K562 (cell line): Measurements from ENCODE around the gene IDI1. TPM values are rescaled to one million over a fixed set of nuclear protein-coding genes. Genes with fewer than 3 reads are reported as not detected.

Experiments
- CBX1 ChIP-seq: sonication (generic); IDR thresholded peaks from 2 replicates; pipeline ENCODE4 v1.6.1; 2016; ENCODE audit warnings: antibody characterized with exemption, low read depth, mild to moderate bottlenecking
- GTF2E2 ChIP-seq: fragments of 200-800 bp; sonication (Bioruptor generic); IDR thresholded peaks from 2 replicates; pipeline ENCODE4 v1.6.1; 2016; ENCODE audit warnings: missing genetic modification characterization, missing compliant biosample characterization
- HMGN3 ChIP-seq: IDR thresholded peaks from 2 replicates; pipeline ENCODE4 v1.6.1; 2011; ENCODE audit warnings: borderline replicate concordance, low read depth, mild to moderate bottlenecking, mixed read lengths, low read length; ENCODE audit not compliant: insufficient read length; ENCODE audit errors: extremely low read depth
- HNRNPK ChIP-seq: fragments of 200-400 bp; formaldehyde crosslinking; IDR thresholded peaks from one replicate; pipeline ENCODE4 v1.6.1; 2018; ENCODE audit warnings: mild to moderate bottlenecking, low read depth, low read length; ENCODE audit not compliant: poor library complexity, severe bottlenecking
- ILF3 ChIP-seq: fragments of 450-650 bp; IDR thresholded peaks from 2 replicates; pipeline ENCODE4 v1.6.1; 2018; ENCODE audit warnings: antibody characterized with exemption, mild to moderate bottlenecking, moderate library complexity, borderline replicate concordance
- LCOR ChIP-seq: sonication (generic); formaldehyde crosslinking; IDR thresholded peaks from 2 replicates; pipeline ENCODE4 v1.8.0; 2022; ENCODE audit warnings: mild to moderate bottlenecking, missing genetic modification reagents
- PHF20 ChIP-seq: fragments of 450-650 bp; IDR thresholded peaks from 2 replicates; pipeline ENCODE4 v1.6.1; 2018; ENCODE audit not compliant: partially characterized antibody
- POLR2A ChIP-seq: fragments of 450-650 bp; conservative IDR thresholded peaks from 2 replicates; pipeline ENCODE4 v1.6.1; 2016
- SAP30 ChIP-seq: fragments of 200-600 bp; sonication (generic); IDR thresholded peaks from 2 replicates; pipeline ENCODE4 v1.6.1; 2012; ENCODE audit warnings: borderline replicate concordance, low read depth, mild to moderate bottlenecking, moderate library complexity, low read length, control low read depth, inconsistent platforms; ENCODE audit not compliant: insufficient read depth, poor library complexity, severe bottlenecking
- SREBF1 ChIP-seq: fragments of 150-350 bp; IDR thresholded peaks from 2 replicates; pipeline ENCODE4 v1.6.1; 2014; ENCODE audit warnings: antibody characterized with exemption, low read depth, low read length, borderline replicate concordance
- SRSF9 ChIP-seq: fragments of 200-400 bp; formaldehyde crosslinking; IDR thresholded peaks from 2 replicates; pipeline ENCODE4 v1.6.1; 2017; ENCODE audit warnings: low read depth, low read length, borderline replicate concordance
- TCFL5 ChIP-seq: fragments of 250-450 bp; sonication (Bioruptor Pico); conservative IDR thresholded peaks from 2 replicates; pipeline ENCODE4 v1.6.1; 2021; ENCODE audit warnings: mild to moderate bottlenecking, moderate library complexity, matching md5 sums
- ZFX ChIP-seq: sonication (generic); formaldehyde crosslinking; IDR thresholded peaks from 2 replicates; pipeline ENCODE4 v1.8.0; 2022; ENCODE audit warnings: mild to moderate bottlenecking, missing genetic modification reagents, moderate library complexity
- ZNF263 ChIP-seq: sonication (generic); formaldehyde crosslinking; IDR thresholded peaks from 2 replicates; pipeline ENCODE4 v1.8.0; 2022; ENCODE audit warnings: mild to moderate bottlenecking, missing genetic modification reagents, borderline replicate concordance
- ZNF561 ChIP-seq: fragments of 450-650 bp; formaldehyde crosslinking; conservative IDR thresholded peaks from 2 replicates; pipeline ENCODE4 v1.4.0; 2020; ENCODE audit warnings: mild to moderate bottlenecking, moderate library complexity
- ZNF778 ChIP-seq: fragments of 450-650 bp; formaldehyde crosslinking; IDR thresholded peaks from 2 replicates; pipeline ENCODE4 v1.4.0; 2020; ENCODE audit warnings: mild to moderate bottlenecking, moderate library complexity
- polyA plus RNA-seq, 8 experiments: library from polyadenylated mRNA; depleted of rRNA in 4 of 8; stranded (reverse) in 5 of 8; unstranded in 3 of 8; fragments of >200 nt; fragmentation: Nextera tagmentation in 2 of 8; fragmentation: Illumina TruSeq in 1 of 8; extraction: Ambion mirVana in 2 of 8; extraction: Trizol in 1 of 8; gene quantifications; 2 replicates each; pipeline versions ENCODE4 v1.2.1 to v1.2.3, GENCODE V29; 2011 to 2014; ENCODE audit warnings: inconsistent platforms in 1 of 8, missing spikeins in 1 of 8
- total RNA-seq, 7 experiments: library from RNA; depleted of rRNA in 6 of 7; stranded (reverse); fragments of >200 nt in 6 of 7; fragmentation: Illumina TruSeq in 2 of 7; extraction: Trizol in 2 of 7; gene quantifications; 2 replicates each; pipeline versions ENCODE4 v1.2.1 to v1.2.3, GENCODE V29; 2011 to 2021; ENCODE audit warnings: low replicate concordance in 1 of 7
- TF ChIP-seq, protein P1 (sequence below), 3 experiments: fragments of 200-800 bp in 1 of 3; sonication (Bioruptor generic) in 1 of 3; sonication (generic) in 1 of 3; formaldehyde crosslinking in 1 of 3; IDR thresholded peaks; 2 replicates each; pipeline versions ENCODE4 v1.6.1 to v1.8.0; 2016 to 2022; ENCODE audit warnings: mild to moderate bottlenecking in 2 of 3, missing compliant biosample characterization in 2 of 3, missing genetic modification characterization in 2 of 3, missing genetic modification reagents in 1 of 3
- TF ChIP-seq, protein P2 (sequence below), 2 experiments: fragments of 450-650 bp; conservative IDR thresholded peaks; 2 replicates each; pipeline ENCODE4 v1.6.1; 2017; ENCODE audit warnings: mild to moderate bottlenecking in 2 of 2, moderate library complexity in 2 of 2
- TF ChIP-seq, protein P3 (sequence below): sonication (generic); formaldehyde crosslinking; IDR thresholded peaks from 2 replicates; pipeline ENCODE4 v1.8.0; 2023; ENCODE audit warnings: mild to moderate bottlenecking, missing genetic modification reagents

The IDI1 gene
- total and polyA plus RNA-seq, 9 of the 15 experiments (the other 6 are each of a cell fraction or from before 2014, with no cell fraction given) = 70.0 to 265 (median 119) TPM

DNA sequence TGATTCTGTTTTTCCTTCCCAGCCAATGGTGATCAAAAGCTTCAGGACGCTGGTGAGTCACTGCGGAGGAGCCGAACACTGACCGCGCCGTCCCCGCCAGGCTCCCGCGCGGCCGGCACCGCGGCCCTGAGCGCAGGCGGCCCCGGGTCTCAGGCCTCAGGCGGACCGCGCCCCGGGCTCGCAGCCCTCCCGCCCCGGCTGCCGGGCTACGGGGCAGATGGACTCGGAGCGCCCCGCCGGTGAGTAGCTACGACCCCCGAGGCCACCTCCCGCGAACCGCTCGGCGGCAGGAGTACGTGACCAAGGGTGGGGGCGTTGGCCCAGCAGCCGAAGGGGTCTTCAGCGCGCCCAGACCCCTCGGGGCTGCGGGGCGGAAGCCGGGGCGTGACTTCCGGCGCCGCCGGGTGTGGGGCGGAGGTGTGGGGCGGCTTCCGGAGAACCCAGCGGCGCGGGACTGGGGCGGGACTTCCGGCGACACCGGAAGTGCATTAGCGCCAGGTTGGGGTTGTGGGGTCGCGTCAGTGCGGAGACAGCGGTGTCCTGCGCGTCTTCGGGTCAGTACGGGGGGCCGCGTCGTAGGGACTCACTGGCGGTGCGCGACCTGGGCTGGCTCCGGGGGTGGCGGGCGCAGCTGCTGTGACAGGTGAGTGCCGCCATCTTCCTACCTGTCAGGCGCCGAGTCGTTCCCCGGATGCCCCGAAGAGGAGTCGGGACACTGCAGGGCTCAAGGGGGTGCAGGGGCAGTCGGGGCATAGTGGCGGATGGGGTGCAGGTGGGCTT lies 7.6 kb upstream of the IDI1 start, which contains the start of gene WDR37 (continued):
- TF ChIP-seq, protein P1, sequence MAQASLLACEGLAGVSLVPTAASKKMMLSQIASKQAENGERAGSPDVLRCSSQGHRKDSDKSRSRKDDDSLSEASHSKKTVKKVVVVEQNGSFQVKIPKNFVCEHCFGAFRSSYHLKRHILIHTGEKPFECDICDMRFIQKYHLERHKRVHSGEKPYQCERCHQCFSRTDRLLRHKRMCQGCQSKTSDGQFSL (CRISPR knock-in tag; IDR thresholded peaks at IDR 0.05) = 0 out of 2 replicates have a peak, but pooled peaks have one; percentile 8
- TF ChIP-seq, protein P1 (tag; IDR thresholded peaks at IDR 0.05) = no peak
- TF ChIP-seq SAP30 (peak; percentile 53), GTF2E2 (no peak; the same call in 1 of the 2 replicates), LCOR (CRISPR knock-in tag) (peak; percentile 48; the same call in 1 of the 2 replicates), PHF20 (peak; percentile 70), CBX1 (peak; percentile 67; the same call in 1 of the 2 replicates), POLR2A (peak; percentile 82), ZNF778 (no peak), SREBF1 (0 out of 2 replicates have a peak, but pooled peaks have one; percentile 27), SRSF9 (no peak), ZNF263 (CRISPR knock-in tag) (no peak), ILF3 (0 out of 2 replicates have a peak, but pooled peaks have one; percentile 65), HNRNPK (peak; percentile 13), ZFX (peak; percentile 84), HMGN3 (peak; percentile 64), TCFL5 (CRISPR knock-in tag) (no peak), ZNF561 (CRISPR knock-in tag) (no peak)
- TF ChIP-seq, protein P2, sequence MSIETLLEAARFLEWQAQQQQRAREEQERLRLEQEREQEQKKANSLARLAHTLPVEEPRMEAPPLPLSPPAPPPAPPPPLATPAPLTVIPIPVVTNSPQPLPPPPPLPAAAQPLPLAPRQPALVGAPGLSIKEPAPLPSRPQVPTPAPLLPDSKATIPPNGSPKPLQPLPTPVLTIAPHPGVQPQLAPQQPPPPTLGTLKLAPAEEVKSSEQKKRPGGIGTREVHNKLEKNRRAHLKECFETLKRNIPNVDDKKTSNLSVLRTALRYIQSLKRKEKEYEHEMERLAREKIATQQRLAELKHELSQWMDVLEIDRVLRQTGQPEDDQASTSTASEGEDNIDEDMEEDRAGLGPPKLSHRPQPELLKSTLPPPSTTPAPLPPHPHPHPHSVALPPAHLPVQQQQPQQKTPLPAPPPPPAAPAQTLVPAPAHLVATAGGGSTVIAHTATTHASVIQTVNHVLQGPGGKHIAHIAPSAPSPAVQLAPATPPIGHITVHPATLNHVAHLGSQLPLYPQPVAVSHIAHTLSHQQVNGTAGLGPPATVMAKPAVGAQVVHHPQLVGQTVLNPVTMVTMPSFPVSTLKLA (conservative IDR thresholded peaks at IDR 0.05) = peak; percentile 60 to 81
- TF ChIP-seq, protein P3, sequence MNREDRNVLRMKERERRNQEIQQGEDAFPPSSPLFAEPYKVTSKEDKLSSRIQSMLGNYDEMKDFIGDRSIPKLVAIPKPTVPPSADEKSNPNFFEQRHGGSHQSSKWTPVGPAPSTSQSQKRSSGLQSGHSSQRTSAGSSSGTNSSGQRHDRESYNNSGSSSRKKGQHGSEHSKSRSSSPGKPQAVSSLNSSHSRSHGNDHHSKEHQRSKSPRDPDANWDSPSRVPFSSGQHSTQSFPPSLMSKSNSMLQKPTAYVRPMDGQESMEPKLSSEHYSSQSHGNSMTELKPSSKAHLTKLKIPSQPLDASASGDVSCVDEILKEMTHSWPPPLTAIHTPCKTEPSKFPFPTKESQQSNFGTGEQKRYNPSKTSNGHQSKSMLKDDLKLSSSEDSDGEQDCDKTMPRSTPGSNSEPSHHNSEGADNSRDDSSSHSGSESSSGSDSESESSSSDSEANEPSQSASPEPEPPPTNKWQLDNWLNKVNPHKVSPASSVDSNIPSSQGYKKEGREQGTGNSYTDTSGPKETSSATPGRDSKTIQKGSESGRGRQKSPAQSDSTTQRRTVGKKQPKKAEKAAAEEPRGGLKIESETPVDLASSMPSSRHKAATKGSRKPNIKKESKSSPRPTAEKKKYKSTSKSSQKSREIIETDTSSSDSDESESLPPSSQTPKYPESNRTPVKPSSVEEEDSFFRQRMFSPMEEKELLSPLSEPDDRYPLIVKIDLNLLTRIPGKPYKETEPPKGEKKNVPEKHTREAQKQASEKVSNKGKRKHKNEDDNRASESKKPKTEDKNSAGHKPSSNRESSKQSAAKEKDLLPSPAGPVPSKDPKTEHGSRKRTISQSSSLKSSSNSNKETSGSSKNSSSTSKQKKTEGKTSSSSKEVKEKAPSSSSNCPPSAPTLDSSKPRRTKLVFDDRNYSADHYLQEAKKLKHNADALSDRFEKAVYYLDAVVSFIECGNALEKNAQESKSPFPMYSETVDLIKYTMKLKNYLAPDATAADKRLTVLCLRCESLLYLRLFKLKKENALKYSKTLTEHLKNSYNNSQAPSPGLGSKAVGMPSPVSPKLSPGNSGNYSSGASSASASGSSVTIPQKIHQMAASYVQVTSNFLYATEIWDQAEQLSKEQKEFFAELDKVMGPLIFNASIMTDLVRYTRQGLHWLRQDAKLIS (CRISPR knock-in tag) = 0 out of 2 replicates have a peak, but pooled peaks have one; percentile 53
